ENCODE measurements around the gene TPM3. TPM values are rescaled to one million over a fixed set of nuclear protein-coding genes. Genes with fewer than 3 reads are reported as not detected.

The TPM3 gene
- total RNA-seq, 2 experiments from 2014 or later = 792 to 805 TPM

DNA sequence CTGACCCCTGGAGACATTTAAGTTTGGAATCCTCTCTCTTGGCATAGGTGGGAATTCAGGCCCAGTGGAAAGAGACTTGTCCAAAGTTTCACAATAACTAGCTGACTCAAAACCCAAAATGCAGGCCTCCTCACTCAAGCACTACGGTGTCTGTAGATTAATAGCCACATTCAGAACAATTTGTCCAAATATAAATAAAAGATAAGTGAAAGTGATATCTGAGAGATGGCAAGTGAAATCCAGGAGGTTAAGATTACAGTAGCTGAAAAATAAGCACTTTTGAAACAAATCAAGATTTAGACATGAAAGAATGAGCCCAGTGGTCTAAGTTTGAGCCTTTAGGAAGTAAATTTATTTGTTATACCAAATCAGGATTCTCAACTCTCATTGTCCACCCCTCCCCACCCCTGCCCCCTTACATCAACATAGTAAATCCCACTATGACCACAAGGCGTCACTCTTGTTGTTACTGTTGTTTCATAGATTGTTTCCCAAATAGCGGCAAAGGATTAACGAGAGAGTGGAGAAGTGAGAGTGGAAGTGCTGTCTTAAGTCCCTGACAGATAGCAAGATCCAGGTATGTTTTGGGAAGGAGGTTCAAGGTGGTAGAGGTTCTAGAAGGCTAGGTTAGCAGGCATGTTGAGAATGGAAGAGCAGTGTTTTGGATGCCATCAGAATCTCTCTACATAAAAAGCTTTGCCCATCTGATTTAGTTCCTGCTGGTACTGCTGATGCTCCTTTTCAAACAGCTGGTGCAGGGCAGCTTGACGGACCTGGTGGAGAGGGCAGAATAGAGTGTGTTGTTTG lies 7.1 kb upstream of the TPM3 start:
- Mint-ChIP-seq H3K4me1 (no peaks in the 10 kb centered on the region), H3K9me3 (no peaks in the 10 kb centered on the region), H3K27me3 (peaks cover 14% of the 10 kb centered on the region), H3K4me3 (no peak overlapping the region), H3K36me3 (ENCODE audit: low read depth) (no peaks in the 10 kb centered on the region), H3K27ac (no peak overlapping the region)
- peak; percentile 36 for DNase-seq
- ChIA-PET CTCF (interaction anchor here (0.6 to 2.9 kb wide), 20 partner anchors 8 to 634 kb away, joined by 3 to 19 read pairs (median 4); partner anchors contain the start of genes HAX1, S100A2 and UBAP2L), POLR2A (interaction anchor here (0.6 to 2.1 kb wide), 10 partner anchors 15 to 576 kb away, joined by 3 to 11 read pairs (median 4); partner anchors contain the start of gene HAX1)

DNA sequence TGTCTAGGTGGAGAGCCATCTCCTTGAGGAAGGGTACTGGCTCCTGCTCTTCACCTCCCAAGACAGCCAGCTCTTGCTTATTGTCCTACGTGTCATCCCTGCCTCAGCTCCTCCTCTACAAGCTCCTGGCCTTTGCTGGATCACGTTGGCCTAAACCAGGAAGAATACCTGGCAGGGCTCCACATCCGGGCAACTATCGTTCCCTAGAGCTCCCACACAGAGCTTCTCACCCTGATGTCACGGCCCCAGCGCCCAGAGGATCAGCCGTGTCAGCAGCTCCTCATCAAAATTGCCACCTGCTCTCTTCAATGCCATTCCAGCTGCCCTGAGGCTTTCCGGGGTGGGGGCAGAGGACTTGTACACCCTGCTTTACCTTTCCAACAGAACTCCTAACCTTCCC lies 1.9 kb upstream of the TPM3 start:
- no peak overlapping the region for H3K4me3 Mint-ChIP-seq
- no peak for DNase-seq
- H3K4me1 Mint-ChIP-seq = no peaks in the 10 kb centered on the region
- H3K27ac Mint-ChIP-seq = no peak overlapping the region
- ChIA-PET CTCF (interaction anchor here (0.6 to 1.3 kb wide), 2 partner anchors 142 to 353 kb away, joined by 3 read pairs; no protein-coding TSS in a partner anchor), POLR2A (interaction anchor here (0.7 kb wide), 1 partner anchor 11 kb away, joined by 3 read pairs; no protein-coding TSS in a partner anchor)
- no peaks in the 10 kb centered on the region for H3K9me3 Mint-ChIP-seq
- H3K27me3 Mint-ChIP-seq = peaks cover 48% of the 10 kb centered on the region
- no peaks in the 10 kb centered on the region for H3K36me3 Mint-ChIP-seq (ENCODE audit: low read depth)

DNA sequence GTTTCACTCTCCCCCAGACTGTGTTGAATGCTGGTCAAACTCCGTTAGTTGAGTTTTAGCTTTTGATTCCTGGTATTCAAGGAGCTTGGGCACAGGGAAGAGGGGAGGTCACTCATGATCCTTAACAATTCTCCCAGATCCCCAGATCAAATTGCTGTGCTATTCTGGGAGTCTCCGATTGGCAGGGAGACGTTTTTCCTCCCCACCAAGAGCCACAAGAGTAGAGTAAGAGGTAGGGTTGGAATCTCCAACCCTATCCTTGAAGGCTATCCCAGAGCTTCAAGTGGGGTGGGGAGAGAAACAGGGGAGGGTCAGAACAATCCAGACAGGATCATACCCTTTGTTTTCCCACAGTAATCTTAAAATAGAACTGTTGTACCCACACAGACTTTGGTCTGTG lies 576 bp upstream of the TPM3 start:
- Mint-ChIP-seq H3K36me3 (ENCODE audit: low read depth) (no peaks in the 10 kb centered on the region), H3K4me3 (no peak overlapping the region), H3K27me3 (peaks cover 48% of the 10 kb centered on the region), H3K27ac (no peak overlapping the region), H3K9me3 (no peaks in the 10 kb centered on the region), H3K4me1 (no peaks in the 10 kb centered on the region)
- DNase-seq = no peak
- ChIA-PET POLR2A (no interaction called here), CTCF (no interaction called here)

DNA sequence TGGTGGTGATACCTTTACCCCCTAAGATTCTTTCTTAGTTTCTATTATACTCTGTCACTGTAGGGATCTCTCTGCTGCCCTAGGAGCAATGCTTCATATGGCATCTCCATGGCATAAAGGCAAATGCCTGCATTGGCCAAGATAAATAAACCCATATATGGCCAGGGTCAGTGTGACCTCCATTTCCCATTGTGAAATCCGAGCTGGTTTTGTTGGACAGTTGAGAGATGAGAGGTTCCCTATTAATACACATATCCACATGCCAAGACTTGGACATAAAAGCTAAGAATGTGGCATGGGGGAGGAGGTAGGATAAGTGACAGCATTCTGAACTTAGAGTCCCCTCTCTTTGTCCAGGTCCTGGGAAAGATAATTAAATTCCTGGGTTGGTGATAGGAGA lies 1.4 kb downstream of the TPM3 start:
- Mint-ChIP-seq H3K4me1 (peaks cover 6% of the 10 kb centered on the region), H3K36me3 (ENCODE audit: low read depth) (no peaks in the 10 kb centered on the region), H3K27ac (no peak overlapping the region), H3K9me3 (no peaks in the 10 kb centered on the region), H3K27me3 (peaks cover 48% of the 10 kb centered on the region), H3K4me3 (no peak overlapping the region)
- DNase-seq = no peak
- CTCF ChIA-PET = interaction anchor here (0.9 to 1.7 kb wide), 2 partner anchors 8 to 9 kb away, joined by 3 to 5 read pairs; no protein-coding TSS in a partner anchor
- POLR2A ChIA-PET = interaction anchor here (0.6 kb wide), 2 partner anchors 11 to 31 kb away, joined by 3 read pairs; no protein-coding TSS in a partner anchor

DNA sequence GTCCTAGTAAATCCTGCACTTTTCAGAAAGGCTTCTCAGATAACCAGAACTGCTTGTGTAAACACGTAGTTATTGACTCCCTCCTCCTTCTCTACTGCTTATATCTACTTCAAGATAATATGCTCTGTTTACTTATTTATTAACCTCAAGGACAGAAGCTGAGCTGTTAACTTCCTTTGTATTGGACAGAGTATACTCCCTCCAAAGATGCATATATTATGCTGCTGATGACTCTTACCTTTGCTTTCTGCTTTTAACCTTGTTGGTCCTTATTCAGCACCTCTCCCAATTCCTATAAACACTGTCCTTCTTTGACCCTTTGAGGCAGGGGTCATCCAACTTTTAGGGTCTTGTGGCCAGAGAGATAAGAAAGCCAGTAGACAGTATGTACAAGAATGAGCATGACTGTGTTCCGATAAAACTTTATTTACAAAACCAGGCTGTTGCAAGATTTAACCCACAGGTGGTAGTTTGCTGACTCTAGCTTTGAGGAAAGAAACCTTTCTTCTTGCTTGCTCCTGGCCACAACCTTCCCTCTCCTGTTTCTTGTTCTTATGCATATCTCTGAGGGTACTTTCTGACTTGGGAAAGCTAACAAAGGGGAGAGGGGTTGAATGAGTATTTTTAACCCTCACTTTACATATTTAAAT lies 4.9 kb downstream of the TPM3 start:
- ChIA-PET CTCF (interaction anchor here (1.3 kb wide), 1 partner anchor 8 kb away, joined by 4 read pairs; no protein-coding TSS in a partner anchor), POLR2A (no interaction called here)
- H3K9me3 Mint-ChIP-seq = no peaks in the 10 kb centered on the region
- no peak overlapping the region for H3K27ac Mint-ChIP-seq
- peaks cover 14% of the 10 kb centered on the region for H3K27me3 Mint-ChIP-seq
- no peak for DNase-seq
- H3K4me1 Mint-ChIP-seq = peaks cover 11% of the 10 kb centered on the region
- H3K36me3 Mint-ChIP-seq (ENCODE audit: low read depth) = peaks cover 11% of the 10 kb centered on the region
- no peak overlapping the region for H3K4me3 Mint-ChIP-seq

DNA sequence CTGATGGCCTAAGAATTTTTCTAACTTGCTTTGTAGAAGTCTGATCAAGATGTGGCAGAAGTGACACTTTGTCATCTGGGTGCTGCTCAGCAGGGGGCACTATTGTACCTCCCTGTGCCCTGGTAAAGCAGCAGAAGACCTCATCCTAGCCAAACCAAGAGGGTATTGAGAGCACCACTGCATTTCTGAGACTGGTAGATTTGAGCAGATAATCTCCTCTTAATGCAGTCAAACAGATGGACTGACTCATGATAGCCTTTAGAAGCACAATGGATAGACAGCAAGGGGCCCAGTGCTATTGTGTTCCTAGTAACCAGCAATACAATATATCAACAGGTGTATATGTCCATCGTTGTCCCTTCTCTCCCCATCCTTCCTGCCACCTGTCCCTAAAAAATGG lies 5.7 kb downstream of the TPM3 start:
- POLR2A ChIA-PET = no interaction called here
- DNase-seq = peak; percentile 81
- CTCF ChIA-PET = interaction anchor here (1.3 kb wide), 1 partner anchor 9 kb away, joined by 4 read pairs; no protein-coding TSS in a partner anchor
- Mint-ChIP-seq H3K27me3 (peaks cover 6% of the 10 kb centered on the region), H3K36me3 (ENCODE audit: low read depth) (peaks cover 19% of the 10 kb centered on the region), H3K4me1 (peaks cover 17% of the 10 kb centered on the region), H3K27ac (no peak overlapping the region), H3K4me3 (no peak overlapping the region), H3K9me3 (no peaks in the 10 kb centered on the region)

- peaks cover 46% of the 10 kb centered on the region for H3K36me3 Mint-ChIP-seq (ENCODE audit: low read depth)
- peak overlapping the region; percentile 99 for H3K27ac Mint-ChIP-seq
- peak overlapping the region; percentile 99 for H3K4me3 Mint-ChIP-seq
- H3K27me3 Mint-ChIP-seq = no peaks in the 10 kb centered on the region
- peaks cover 45% of the 10 kb centered on the region for H3K4me1 Mint-ChIP-seq
- DNase-seq = peak; percentile 96
- POLR2A ChIA-PET = interaction anchor here (0.7 to 18.8 kb wide), 18 partner anchors 11 to 549 kb away, joined by 3 to 214 read pairs (median 6); partner anchors contain the start of genes HAX1, NUP210L, RPS27 and UBAP2L
- CTCF ChIA-PET = interaction anchor here (0.6 to 3.8 kb wide), 7 partner anchors 8 to 296 kb away, joined by 3 to 19 read pairs (median 3); no protein-coding TSS in a partner anchor
- H3K9me3 Mint-ChIP-seq = no peaks in the 10 kb centered on the region
Measured at GRCh38 chr1:154183046-154183915, 8.6 kb downstream of the TPM3 start.

DNA sequence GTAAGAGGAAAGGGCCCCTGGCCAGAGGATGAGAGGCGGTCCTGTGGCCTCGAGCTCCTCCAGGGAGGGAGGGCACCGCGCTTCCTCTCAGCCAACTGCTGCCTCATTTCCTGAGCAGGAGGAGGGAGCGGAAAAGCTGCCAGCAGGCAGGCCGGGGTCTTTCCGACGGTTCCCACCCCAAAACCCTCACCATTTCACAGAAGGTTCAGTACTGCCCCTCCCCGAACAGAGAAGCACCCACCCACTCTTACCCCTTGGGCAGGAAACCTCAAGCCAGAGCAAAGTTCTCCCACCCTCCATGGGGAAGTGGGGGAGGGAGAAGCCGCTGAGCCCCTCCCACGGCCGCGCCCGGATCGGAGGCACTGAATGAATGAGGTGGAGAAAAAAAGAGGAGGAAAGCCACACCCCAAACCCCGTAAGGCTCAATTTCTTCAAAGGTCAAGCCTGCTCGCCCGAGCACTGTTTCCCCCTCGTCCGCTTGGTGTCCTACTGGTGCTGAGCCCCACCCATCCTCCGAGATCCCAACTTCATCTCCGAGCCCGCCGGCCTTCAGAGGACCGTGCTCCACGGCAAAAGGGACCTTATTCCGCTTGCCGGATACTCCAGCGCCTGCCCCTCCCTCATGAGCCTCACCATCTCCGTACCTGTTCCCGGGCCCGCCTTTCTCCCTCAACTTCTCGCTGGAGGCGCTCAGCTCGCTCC lies 9.4 kb downstream of the TPM3 start:
- H3K4me3 Mint-ChIP-seq = peak overlapping the region; percentile 99
- H3K27me3 Mint-ChIP-seq = no peaks in the 10 kb centered on the region
- POLR2A ChIA-PET = interaction anchor here (0.5 to 18.8 kb wide), 27 partner anchors 11 to 758 kb away, joined by 3 to 214 read pairs (median 4); partner anchors contain the start of genes HAX1, INTS3, JTB and NUP210L
- H3K36me3 Mint-ChIP-seq (ENCODE audit: low read depth) = peaks cover 53% of the 10 kb centered on the region
- DNase-seq = peak; percentile 87
- CTCF ChIA-PET = interaction anchor here (0.6 to 3.8 kb wide), 8 partner anchors 8 to 401 kb away, joined by 3 to 19 read pairs (median 3); partner anchors contain the start of gene CREB3L4
- no peaks in the 10 kb centered on the region for H3K9me3 Mint-ChIP-seq
- H3K27ac Mint-ChIP-seq = peak overlapping the region; percentile 99
- peaks cover 53% of the 10 kb centered on the region for H3K4me1 Mint-ChIP-seq

DNA sequence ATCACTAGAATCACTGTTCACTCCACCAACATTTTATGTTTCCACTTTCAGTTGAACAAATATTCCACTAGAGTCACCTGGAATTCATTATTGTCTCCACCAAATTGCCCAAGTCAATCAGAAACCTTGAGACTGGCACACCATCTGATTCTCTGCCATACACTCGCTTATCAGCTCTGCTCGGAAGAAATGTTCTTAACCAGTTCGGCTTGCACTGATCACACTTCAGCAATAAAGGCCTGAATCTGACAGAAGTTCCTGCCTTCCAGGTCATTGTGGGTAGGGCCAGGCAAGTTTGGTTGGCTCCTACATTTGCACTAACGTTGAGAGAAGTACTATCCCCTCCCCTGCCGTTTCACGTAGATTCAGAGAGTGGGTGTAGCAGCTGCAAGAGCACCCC lies 10.0 kb downstream of the TPM3 start:
- Mint-ChIP-seq H3K4me1 (peaks cover 58% of the 10 kb centered on the region), H3K9me3 (no peaks in the 10 kb centered on the region), H3K36me3 (ENCODE audit: low read depth) (peaks cover 58% of the 10 kb centered on the region), H3K4me3 (peak overlapping the region; percentile 99), H3K27me3 (no peaks in the 10 kb centered on the region), H3K27ac (peak overlapping the region; percentile 99)
- CTCF ChIA-PET = interaction anchor here (0.6 to 3.8 kb wide), 7 partner anchors 9 to 400 kb away, joined by 3 to 19 read pairs (median 3); partner anchors contain the start of gene CREB3L4
- POLR2A ChIA-PET = interaction anchor here (0.5 to 18.8 kb wide), 25 partner anchors 11 to 759 kb away, joined by 3 to 214 read pairs (median 4); partner anchors contain the start of genes HAX1, INTS3, JTB and NUP210L
- DNase-seq = no peak

DNA sequence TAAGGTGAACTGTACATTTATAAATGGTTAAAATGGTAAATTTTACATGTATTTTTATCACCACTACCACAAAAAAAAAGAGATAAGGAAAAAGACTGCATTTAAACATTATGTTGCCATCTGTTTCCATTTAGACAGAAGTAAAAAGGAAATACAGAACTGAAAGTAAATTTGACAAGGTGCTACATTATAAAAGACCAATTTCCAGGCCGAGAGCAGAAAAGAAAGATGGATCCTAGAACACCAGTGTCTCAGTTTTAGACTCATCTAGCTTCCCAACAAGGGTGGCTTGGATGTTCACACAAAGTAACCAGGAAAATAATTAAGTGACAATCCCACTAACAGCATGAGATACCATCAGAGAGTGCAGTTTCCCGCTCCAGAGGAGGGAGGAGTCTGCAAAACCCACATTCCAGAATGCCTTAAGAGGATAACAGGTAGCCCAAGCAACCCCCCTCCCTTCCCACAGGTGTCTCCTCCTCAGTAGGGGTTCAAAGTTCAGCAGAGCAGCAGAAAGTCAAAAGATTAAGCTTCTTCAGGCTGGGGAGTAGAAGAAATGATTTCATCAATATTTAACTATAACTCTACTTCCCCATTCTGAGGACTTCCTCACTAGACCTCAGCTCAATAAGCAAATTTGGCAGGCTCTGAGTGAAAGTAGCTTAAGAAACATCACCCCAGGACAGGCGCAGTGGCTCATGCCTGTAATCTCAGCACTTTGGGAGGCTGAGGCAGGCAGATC lies 11.8 kb downstream of the TPM3 start:
- ChIA-PET POLR2A (interaction anchor here (0.8 to 18.8 kb wide), 9 partner anchors 9 to 410 kb away, joined by 3 to 214 read pairs (median 7); partner anchors contain the start of genes CREB3L4, NUP210L, RPS27 and UBAP2L), CTCF (interaction anchor here (1.2 to 3.8 kb wide), 5 partner anchors 23 to 155 kb away, joined by 3 to 19 read pairs (median 5); partner anchors contain the start of gene ATP8B2)
- DNase-seq = no peak
- no peaks in the 10 kb centered on the region for H3K27me3 Mint-ChIP-seq
- H3K36me3 Mint-ChIP-seq (ENCODE audit: low read depth) = peaks cover 72% of the 10 kb centered on the region
- peaks cover 69% of the 10 kb centered on the region for H3K4me1 Mint-ChIP-seq
- H3K4me3 Mint-ChIP-seq = peak overlapping the region; percentile 99
- no peaks in the 10 kb centered on the region for H3K9me3 Mint-ChIP-seq
- H3K27ac Mint-ChIP-seq = peak overlapping the region; percentile 80
